Measurements from ENCODE around the gene PACS2.

PACS2 gene

DNA sequence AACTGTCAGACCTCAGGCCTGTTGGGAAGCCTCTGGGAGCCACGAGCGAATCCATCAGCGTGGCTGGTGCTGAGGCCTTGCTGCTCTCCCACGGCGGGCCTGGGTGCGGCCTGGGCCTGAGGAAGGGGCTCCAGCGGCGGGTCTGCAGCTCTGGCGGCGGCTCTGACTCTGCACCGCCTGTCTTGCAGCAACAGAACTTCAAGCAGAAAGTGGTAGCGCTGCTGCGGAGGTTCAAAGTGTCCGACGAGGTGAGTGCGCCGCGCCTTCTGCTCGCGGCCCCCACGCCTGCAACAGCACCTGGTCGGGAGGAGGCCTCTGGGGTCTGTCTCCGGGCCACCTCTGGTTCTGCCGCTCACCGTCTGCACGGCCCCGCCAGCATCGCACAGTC is 55.1 kb downstream of the PACS2 start:
- no peak for DNase-seq (ENCODE audit: low read depth in 2 of 2)

DNA sequence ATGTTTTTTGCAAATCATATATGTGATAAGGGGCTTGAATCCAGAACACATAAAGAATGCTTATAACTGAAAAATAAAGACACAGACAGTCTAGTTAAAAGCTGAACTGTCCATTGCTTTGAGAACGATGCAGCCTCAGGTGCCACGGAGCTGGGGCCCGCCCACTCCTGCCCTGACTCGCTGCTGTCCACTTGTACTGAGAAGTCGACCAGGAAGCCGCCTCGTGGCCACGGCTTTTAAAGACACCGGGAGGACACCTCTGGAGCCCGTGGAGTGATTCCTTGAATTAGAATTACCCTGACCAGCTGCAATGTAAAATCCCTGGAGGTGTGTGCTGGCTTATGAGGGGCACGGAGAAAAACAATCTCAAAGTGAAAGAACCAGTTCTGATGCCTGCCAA is 59.8 kb downstream of the PACS2 start:
- DNase-seq (ENCODE audit: low read depth in 2 of 2), result no peak

DNA sequence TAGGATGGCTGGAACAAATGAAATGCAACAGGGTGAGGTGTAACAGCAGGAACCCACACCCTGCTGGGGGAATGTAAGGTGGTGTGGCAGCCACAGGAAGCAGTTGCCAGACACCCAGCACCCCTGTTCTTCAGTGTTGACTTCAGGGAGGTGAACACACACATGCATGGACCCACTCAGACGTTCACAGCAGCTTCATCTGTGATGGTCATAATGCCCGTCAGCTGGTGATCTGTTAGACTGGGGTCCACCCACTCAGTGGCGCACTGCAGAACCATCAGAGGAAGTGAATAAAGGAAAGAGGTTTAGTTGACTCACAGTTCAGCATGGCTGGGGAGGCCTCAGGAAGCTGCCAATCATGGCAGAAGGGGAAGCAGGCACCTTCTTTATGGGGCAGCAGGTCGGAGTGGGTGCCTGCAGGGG is 61.1 kb downstream of the PACS2 start:
- no peak for DNase-seq (ENCODE audit: low read depth in 2 of 2)

DNA sequence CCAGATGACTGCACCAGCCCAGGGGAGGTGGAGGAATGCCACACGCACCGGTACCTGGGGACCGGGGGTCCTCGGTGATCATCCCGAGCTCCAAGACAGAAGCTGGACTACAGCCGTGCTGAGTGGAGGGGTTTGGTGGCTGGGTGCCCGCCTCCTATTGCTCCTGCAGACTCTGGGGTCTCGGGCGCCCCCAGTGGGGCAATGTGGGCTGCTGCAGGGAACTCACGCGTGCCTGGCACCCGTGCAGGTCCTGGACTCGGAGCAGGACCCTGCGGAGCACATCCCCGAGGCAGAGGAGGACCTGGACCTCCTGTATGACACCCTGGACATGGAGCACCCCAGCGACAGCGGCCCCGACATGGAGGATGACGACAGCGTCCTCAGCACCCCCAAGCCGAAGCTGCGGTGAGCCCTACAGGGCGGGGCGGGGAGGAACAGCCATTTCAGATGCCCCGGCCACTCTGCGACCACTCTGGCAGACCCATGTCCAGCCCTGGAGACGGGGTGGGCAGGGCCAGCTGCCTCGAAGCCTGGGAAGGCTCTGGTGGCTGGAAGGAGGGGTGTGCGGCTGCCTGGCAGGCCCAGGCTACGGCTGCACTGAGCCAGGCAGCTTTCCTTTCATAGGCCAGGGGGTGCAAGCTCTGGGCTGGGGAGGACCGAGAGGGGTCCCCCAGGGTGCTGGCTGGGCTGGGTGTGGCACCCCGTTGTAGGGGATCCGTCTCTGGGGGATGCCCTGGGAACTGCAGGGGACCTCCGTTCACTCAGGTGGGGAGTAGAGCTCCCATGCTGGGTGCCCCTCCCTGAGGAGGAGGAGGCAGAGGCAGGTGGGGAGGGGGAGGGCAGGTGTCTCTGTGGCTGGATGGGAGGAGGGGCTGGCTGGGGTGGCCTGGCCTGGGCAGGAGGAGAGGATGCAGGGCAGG is 62.2 kb downstream of the PACS2 start:
- DNase-seq (ENCODE audit: low read depth in 2 of 2), result no peak

DNA sequence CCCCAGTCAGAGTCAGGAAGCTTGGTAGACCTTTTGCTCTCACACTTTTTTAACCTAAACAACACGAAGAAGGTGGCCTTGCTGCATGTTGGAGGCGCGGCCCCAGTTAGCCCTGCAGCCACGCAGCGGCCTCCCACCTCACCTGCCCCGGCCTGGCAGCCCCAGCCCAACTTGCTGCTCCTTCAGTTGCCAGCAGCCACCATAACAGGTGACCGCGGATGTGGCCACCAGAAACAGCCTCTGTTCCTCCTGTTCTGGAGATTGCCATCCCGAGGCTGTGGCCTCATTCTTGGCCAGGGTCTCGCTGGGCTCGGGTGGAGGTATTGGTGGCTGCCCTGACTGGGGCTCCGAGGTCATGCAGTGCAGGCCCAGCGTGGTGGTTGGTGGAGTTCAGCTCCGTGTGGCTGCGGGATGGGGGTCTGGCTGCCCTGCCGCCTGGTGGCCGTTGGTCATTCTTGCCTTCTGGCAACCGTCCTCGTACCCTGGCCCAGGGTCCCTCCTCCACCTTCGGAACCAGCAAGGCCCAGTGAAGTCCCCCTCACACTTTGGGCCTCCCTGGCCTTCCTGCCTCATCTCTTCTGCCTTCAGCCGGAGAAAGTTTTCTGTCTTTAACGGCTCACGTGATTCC is 63.1 kb downstream of the PACS2 start:
- no peak for DNase-seq (ENCODE audit: low read depth in 2 of 2)

DNA sequence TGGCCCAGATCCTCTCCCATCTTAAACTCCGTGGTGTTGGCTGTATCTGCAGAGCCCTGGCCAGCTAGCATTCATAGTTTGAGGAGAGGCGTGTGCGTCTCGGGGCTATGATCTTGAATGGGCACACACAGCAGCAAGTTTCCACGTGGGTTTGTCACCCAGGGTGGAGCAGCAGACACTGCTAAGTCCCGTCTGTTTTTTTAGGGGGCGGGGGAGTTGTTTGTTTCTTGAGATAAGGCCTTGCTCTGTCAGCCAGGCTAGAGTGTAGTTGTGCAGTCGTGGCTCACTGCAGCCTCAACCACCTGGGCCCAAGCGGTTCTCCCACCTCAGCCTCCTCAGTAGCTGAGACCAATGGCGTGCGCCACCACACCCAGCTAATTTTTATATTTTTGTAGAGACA is 63.7 kb downstream of the PACS2 start:
- no peak for DNase-seq (ENCODE audit: low read depth in 2 of 2)

DNA sequence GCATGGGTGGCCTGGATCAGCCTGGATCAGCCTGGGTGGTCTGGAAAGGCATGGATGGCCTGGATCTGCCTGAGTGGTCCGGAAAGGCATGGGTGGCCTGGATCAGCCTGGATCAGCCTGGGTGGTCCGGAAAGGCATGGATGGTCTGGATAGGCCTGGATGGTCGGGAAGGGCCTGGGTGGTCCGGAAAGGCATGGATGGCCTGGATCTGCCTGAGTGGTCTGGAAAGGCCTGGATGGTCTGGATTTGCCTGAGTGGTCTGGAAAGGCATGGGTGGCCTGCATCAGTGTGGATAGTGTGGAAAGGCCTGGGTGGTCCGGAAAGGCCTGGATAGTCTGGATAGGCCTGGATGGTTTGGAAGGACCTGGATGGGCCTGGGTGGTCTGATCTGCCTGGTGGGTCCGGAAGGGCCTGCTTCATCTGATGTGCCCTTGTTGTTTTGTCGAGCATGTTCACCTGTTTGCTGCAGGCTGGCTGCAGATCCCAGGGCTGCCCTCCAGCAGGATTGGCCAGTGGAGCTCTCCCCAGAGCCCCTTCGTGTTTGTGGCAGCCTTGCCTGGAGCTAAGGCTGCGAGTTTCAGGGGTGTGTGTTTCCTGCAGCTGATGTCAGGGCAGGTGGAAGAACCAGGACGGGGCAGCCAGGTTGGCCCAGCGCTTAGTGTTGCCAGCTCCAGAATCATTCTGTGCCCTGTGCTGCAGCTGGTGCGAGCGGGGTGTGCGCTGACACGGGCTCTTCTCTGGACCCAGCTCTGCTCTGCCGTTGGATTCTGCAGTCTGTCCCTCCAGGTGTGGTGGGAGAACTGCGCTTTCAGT is 64.5 kb downstream of the PACS2 start:
- no peak for DNase-seq (ENCODE audit: low read depth in 2 of 2)

DNA sequence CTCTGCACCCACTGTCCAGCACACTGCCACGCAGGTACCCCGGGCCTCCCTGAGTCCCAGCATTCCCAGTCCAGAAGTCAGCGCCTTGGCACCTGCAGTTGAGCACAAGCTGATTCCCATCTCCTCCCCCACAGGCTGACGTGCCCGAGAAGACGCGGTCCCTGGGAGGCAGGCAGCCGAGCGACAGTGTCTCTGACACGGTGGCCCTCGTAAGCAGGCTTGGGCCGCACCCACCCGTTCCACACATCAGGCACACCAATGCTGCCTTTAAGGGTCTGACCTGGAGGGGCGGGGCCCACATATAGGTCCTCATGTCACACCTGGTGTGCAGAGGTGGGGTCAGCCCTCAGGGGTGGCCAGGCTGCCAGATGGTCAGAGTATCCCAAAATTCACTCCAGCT is 65.4 kb downstream of the PACS2 start:
- no peak for DNase-seq (ENCODE audit: low read depth in 2 of 2)

DNA sequence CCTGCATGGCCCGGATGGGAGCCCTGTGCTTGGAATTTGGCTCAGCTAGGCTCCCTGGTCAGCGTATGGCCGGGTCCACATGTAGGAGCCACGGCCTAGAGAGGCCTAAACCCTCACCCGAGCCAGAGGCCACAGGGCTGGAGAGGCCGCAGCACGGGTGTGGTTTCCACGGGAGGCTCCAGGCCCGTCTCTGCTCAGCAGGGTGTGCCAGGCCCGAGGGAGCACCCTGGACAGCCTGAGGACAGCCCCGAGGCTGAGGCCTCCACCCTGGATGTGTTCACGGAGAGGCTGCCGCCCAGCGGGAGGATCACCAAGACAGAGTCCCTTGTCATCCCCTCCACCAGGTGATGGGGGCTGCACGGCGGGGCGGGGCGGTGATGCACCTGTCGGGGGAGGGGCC is 66.2 kb downstream of the PACS2 start:
- no peak for DNase-seq (ENCODE audit: low read depth in 2 of 2)

DNA sequence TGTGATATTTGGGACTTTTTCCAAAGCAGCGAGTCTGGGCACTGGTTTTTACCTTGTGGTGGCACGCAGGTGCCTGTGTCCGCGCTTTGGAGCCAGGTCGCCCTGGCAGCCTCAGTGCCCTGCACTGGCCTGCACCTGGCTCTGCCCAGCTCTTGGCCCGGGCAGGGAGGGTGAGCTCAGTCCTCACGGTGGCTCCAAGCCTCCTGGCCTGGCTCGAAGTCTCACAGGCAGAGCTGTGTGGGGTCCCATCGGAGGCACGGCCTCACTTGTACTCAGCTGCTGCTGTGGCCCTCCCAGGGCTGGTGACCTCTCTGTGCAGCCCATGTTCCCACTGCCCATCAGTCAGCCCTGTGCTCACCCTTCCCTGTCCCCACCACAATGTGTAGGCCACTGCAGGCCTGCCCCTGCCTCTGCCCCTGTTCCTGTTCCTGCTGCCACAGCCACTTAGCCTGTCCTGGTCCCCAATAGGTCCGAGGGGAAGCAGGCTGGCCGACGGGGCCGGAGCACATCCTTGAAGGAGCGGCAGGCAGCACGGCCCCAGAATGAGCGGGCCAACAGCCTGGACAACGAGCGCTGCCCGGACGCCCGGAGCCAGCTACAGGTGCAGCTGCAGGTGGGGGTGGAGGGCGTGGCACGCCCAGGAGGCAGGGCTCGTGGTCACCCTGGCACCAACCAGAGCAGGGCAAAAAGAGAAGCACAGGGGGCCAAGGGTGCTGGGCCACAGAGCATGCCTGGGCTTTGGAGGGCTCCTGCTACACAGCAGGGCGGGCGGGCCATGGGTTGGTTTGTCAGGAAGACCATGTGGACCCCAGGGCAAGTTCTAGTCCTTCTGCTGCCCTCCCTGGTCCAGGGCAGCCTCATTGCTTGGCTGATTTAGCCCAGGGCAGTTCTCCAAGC is 67.1 kb downstream of the PACS2 start:
- no peak for DNase-seq (ENCODE audit: low read depth in 2 of 2)

DNA sequence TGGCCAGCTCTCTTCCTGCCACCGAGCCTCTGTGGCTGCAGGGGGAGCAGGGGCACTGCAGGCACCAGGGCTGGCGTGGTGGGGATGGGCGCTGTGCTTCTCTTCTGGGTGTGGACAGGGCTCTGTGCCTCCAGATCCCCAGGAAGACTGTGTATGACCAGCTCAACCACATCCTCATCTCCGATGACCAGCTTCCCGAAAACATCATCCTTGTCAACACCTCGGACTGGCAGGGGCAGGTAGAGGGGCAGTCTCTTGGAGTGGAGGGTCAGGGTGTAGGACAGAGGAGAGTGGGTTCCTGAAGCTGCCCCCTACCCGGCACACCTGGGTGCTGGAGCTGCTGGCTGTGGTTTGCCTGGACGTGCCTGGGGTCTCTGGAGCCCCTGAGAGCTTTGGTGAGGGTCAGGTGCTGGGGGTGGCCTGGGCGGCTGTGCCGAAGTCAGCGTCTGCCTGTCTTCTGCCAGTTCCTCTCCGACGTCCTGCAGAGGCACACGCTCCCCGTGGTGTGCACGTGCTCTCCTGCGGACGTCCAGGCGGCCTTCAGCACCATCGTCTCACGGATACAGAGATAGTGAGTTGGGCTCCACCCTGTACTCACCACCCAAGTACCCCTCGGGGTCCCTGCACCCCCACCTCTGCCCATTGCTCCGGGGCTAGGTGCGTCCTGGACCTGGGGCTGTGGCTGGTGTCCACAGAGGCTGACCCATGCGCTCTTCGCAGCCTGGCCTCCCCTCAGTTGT is 68.0 kb downstream of the PACS2 start:
- DNase-seq (ENCODE audit: low read depth in 2 of 2), result no peak

DNA sequence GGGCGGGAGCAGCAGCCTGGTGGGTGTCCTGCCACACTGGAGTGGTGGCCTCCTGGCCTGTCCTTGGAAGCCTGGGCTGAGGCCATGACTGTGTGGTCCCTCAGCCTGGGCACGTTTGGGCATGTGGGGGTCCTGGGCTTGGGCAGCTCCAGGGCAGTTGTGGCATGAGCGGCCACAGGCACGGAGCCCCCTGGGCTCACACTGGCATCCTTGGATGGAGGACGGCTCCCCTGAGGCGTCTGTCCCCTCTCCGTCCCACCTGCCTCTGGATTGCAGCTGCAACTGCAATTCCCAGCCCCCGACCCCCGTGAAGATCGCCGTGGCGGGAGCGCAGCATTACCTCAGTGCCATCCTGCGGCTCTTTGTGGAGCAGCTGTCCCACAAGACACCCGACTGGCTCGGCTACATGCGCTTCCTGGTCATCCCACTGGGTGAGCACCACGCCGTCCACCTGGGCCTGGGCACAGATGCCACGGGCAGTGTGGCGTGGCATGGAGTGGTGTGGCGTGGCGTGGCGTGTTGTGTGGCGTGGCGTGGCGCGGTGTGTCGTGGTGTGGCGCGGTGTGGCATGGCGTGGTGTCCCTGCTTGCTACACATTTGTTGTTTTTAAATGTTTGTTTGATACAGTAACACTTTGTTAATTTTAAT is 68.7 kb downstream of the PACS2 start:
- DNase-seq (ENCODE audit: low read depth in 2 of 2), result no peak

DNA sequence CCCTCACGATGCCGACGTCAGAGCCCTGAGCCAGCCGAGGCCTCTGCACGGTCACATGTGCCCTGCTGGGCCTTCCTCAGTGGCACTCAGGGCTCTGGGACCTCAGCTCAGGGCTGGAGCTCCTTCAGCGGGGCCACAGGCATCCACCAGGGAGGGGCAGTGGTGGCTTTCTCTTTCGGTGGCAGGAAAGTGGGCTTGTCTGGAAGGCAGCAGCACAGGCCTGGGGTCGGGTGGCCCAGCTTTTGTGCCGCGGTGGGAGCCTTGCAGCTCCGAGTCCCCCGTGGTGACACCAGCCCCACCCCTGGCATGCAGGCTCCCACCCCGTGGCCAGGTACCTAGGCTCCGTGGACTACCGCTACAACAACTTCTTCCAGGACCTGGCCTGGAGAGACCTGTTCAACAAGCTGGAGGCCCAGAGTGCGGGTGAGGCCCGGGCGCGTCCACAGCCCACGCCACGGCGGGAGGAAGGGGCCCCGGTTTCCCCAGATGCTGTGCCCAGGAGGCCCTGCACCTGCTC is 69.6 kb downstream of the PACS2 start:
- no peak for DNase-seq (ENCODE audit: low read depth in 2 of 2)

DNA sequence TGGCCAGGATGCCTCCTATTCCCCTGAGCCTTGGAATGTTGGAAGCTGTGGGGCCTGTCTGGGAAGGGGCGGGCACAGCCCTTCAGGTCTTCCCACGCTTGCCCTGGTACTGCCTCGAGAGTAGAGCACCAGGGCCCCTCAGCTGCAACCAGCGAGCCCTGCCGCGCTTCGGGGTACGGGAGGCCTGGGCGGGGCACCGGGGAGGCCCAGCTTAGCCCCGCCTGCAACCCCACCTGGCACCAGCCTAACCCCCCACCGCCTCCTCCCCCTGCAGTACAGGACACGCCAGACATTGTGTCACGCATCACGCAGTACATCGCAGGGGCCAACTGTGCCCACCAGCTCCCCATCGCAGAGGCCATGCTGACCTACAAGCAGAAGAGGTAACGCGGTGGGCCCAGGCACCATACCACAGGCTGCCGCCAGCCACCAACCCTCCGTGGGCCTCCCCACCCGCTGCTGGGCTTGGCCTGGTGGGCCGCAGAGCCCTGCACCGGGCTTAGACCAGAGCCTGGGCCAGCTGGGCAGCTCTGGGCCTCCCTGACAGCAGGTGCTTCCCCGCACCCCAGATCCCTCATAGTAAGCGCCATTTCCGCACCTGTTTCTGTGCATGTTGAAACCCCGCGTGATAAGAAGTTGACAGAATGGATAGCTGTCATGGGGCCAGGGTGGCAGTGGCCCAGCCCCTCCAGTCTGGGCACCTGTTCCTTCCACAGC is 70.2 kb downstream of the PACS2 start:
- no peak for DNase-seq (ENCODE audit: low read depth in 2 of 2)

DNA sequence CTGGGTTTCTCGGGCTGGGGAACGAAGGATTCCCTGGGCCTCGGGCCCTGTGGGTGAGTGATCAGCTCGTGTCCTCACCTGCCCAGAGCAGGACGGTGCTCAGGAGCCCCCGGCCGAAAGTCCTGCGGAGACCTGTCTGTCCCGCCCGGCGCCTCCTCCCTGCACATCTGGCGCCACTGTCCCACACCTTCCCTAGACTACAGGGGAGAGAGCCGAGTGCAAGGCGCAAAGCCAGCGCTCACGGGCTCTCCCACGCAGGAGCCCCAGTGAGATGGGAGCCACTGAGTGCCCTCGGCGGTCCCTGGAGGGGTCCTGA is 70.7 kb downstream of the PACS2 start:
- DNase-seq (ENCODE audit: low read depth in 2 of 2), result no peak

DNA sequence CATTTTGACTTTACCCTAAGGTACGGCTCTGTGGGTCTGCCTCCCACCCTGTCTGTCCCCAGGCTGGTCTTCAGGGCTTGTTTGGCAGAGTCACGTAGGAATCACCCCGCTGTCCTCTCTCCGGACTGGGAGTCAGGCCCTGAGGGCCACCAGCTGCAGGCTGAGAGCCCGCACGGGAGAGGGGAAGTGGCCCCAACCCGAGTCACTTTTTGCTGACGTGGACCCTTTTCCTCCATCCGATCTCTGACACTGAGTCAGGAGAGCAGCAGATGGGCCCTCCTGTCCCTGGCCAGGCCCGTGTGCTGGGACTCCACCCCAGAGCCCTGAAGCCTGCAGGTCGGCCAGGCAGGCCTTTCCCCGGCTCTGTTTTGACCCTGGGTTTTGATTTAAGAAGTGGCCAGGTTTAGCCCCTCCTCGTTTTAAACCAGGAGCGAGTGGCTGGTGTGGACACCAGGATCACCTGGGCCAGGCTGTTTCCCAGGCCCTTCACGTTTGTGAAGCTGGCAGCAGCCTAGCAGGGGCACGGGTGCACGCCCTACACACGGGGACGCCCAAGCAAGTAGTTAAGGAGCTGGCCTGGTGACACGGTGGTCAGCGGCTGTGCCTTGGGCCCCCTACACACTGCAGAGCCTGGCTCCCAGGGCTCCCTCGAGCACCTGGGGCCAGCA is 71.3 kb downstream of the PACS2 start:
- no peak for DNase-seq (ENCODE audit: low read depth in 2 of 2)

DNA sequence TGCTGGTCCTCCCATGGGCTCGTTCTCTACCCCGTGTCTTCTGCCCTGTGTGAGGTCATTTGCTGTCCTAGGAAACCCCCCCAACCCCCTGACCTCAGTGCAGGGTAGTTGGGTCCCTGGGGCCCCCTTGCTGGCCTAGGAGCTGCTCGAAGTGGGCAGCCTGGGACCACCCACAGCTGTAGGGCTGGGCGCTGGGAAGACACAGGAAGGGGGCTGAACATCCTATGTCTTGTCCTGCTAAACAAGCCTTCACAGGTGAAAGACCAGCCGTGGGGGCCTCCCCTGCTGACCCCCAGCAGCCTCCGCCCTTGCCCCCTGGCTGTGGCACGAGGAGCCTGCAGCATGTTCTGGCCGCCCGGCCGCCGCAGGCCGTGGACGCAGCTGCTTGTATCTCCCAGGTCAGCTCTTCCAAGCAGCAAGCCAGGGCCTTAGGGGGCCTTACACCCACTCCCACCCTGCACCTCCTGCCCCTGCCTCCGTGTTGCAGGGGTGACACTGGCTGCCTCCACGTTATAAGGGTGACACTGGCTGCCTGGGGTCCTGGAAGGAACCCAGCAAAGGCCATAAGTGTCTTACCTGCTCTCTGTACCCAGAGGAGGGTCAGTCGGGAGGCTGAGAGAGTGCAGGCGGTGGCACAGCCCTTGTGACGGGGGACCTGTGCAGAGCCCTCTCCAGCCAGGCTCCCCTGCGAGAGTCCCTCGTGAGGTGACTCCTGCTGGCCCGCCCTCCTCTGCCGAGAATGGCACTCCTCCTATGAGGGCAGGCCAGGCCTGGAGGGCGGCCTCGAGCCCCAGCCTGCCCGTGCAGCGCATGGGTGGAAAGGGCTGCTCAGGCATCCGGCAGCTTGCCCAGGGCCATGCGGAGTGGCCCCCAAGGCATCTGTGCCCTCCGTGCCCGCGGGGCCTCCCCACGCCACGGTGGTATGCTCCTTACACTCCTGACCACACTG is 72.3 kb downstream of the PACS2 start:
- DNase-seq (ENCODE audit: low read depth in 2 of 2), result no peak

DNA sequence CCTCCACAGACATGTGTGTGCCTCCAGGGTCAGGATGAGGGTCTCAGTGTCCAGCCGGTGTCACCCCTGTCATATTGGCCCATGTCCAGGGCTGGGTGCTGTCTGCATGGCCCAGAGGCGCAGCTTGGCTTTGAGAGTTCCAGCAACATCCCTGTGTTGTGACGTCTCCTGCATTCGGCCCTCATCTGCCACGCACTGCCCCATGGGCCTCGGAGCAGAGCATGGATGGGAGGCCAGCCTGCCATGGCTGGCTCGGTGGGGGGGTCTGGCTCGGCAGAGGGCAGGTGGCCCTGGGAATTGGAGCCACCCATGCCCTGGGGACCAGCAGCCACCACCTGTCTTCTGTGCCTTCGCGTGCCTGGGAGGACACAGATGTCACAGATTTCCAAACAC is 73.0 kb downstream of the PACS2 start:
- no peak for DNase-seq (ENCODE audit: low read depth in 2 of 2)

All from stimulated activated CD4-positive, alpha-beta T cell treated with anti-CD3 and anti-CD28 coated beads, Interleukin-1b, Interleukin-23, amount 100 ng/mL, for 4 hours (primary cell).